Measurements from ENCODE around the gene PRXL2C. TPM values are rescaled to one million over a fixed set of nuclear protein-coding genes. Genes with fewer than 3 reads are reported as not detected.

The PRXL2C gene
- total and polyA plus RNA-seq, 2 donors (not counting 1 experiment from before 2014, with no cell fraction given): 10.9 to 16.1 TPM

DNA sequence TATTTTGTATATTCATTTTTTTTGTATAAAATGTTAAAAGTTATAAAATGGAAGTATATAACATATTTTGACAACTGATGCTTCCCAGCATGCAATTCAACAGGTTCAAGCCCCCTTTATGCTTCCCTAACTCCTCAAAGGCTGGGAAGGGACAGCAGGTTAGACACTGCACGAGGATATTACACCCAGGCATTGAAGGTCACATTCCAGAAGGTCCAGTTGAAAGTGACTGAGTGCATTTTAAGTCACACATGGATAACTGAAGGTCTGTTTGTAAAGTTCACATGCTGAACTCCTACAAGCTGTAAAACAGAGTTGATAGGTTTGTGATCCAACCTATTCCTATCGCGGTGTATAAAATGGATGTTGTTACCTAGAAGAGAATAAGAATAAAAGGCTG lies 13.6 kb downstream of the PRXL2C start:
- no peak overlapping the region for H3K9ac ChIP-seq (ENCODE audit: low read length)
- Mint-ChIP-seq H3K9me3 (ENCODE audit: insufficient read depth) (no peaks in the 10 kb centered on the region), H3K4me3 (no peak overlapping the region), H3K4me1 (peaks cover 3% of the 10 kb centered on the region), H3K27ac (no peak overlapping the region), H3K27me3 (peaks cover 3% of the 10 kb centered on the region)
- intact Hi-C loops (cut with micrococcal nuclease): no loop called here
- TF ChIP-seq EZH2 (IDR thresholded peaks at IDR 0.05; ENCODE audit: borderline replicate concordance, insufficient read depth, low read depth, low read length, poor library complexity, severe bottlenecking): no peak
- TF ChIP-seq, protein P1, sequence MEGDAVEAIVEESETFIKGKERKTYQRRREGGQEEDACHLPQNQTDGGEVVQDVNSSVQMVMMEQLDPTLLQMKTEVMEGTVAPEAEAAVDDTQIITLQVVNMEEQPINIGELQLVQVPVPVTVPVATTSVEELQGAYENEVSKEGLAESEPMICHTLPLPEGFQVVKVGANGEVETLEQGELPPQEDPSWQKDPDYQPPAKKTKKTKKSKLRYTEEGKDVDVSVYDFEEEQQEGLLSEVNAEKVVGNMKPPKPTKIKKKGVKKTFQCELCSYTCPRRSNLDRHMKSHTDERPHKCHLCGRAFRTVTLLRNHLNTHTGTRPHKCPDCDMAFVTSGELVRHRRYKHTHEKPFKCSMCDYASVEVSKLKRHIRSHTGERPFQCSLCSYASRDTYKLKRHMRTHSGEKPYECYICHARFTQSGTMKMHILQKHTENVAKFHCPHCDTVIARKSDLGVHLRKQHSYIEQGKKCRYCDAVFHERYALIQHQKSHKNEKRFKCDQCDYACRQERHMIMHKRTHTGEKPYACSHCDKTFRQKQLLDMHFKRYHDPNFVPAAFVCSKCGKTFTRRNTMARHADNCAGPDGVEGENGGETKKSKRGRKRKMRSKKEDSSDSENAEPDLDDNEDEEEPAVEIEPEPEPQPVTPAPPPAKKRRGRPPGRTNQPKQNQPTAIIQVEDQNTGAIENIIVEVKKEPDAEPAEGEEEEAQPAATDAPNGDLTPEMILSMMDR (IDR thresholded peaks at IDR 0.05): no peak
- H3K36me3 ChIP-seq (replicated peaks in 1 of 2; ENCODE audit: control extremely low read depth in 1 of 2, control insufficient read depth in 1 of 2, extremely low read depth in 1 of 2, insufficient read depth in 2 of 2, low read length in 1 of 2): peaks cover 0 to 18% of the 10 kb centered on the region in 2 experiments
- no CpG with 5 or more reads among the region's 3 CpGs for WGBS (ENCODE audit: insufficient coverage)
- H4K20me1 ChIP-seq (ENCODE audit: control insufficient read depth, insufficient read depth, low read length, poor library complexity, severe bottlenecking): no peaks in the 10 kb centered on the region
- no peak overlapping the region for H3K4me3 ChIP-seq (ENCODE audit: control extremely low read depth in 1 of 5, extremely low read depth in 1 of 5, insufficient read depth in 1 of 5, low read depth in 2 of 5, low read length in 4 of 5)
- ChIA-PET POLR2A (interaction anchor here (0.5 to 0.8 kb wide), 2 partner anchors 11 to 274 kb away, joined by 3 to 8 read pairs; no protein-coding TSS in a partner anchor), CTCF (no interaction called here)
- no peak overlapping the region for H3K4me2 ChIP-seq (replicated peaks; ENCODE audit: low read depth, low read length, poor library complexity, severe bottlenecking)
- no peaks in the 10 kb centered on the region for H3K79me2 ChIP-seq (ENCODE audit: control insufficient read depth, insufficient read depth, low read length)
- no peaks in the 10 kb centered on the region for H3K27me3 ChIP-seq (replicated peaks in 1 of 4; ENCODE audit: control extremely low read depth in 1 of 4, control insufficient read depth in 3 of 4, insufficient read depth in 4 of 4, low read length in 3 of 4)
- H3K9me3 ChIP-seq (ENCODE audit: control extremely low read depth in 1 of 3, control insufficient read depth in 2 of 3, insufficient read depth in 1 of 3, low read length in 2 of 3): no peaks in the 10 kb centered on the region
- no peak overlapping the region for H2AFZ ChIP-seq (ENCODE audit: insufficient read depth, low read depth, low read length, poor library complexity, severe bottlenecking)
- H3K4me1 ChIP-seq (ENCODE audit: control insufficient read depth in 2 of 2, insufficient read depth in 2 of 2, low read length in 2 of 2): peaks cover 0 to 3% of the 10 kb centered on the region in 2 donors
- H3K27ac ChIP-seq (ENCODE audit: low read length in 2 of 2): no peak overlapping the region
- no peak for ATAC-seq (ENCODE audit: low read depth)
- DNase-seq: no peak

DNA sequence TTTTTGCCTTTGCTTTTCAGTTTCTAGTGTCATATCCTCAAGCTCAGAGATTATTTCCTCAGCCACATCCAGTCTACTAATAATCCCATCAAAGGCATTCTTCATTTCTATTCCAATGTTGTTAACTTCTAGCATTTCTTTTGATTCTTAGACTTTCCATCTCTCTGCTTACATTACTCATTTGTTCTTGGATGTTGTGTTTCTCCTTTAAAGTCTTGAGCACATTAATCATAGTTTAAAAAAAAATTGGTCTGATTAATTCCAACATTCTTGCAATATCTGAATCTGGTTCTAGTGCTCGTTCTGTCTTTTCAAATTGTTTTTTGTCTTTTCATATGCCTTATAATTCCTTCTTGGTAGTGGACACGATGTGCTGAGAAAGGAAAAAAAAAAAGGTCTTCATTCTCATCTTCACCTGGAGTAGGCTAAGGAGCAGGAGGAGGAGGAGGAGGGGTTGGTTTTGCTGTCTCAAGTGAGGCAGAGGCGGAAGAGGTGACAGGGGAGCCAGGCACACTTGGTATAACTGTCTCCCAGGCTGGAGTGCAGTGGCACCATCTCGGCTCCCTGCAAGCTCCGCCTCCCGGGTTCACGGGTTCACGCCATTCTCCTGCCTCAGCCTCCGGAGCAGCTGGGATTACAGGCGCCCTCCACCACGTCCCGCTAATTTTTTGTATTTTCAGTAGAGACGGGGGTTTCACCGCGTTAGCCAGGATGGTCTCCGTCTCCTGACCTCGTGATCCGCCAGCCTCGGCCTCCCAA lies 16.3 kb downstream of the PRXL2C start:
- over 99% methylated on average over 13 of the region's 19 CpGs for WGBS (ENCODE audit: insufficient coverage)
- H3K27me3 Mint-ChIP-seq: peaks cover 10% of the 10 kb centered on the region
- no peaks in the 10 kb centered on the region for H3K4me1 ChIP-seq (ENCODE audit: control insufficient read depth in 2 of 2, insufficient read depth in 2 of 2, low read length in 2 of 2)
- H3K4me3 Mint-ChIP-seq: no peak overlapping the region
- no peaks in the 10 kb centered on the region for H4K20me1 ChIP-seq (ENCODE audit: control insufficient read depth, insufficient read depth, low read length, poor library complexity, severe bottlenecking)
- no peak overlapping the region for H2AFZ ChIP-seq (ENCODE audit: insufficient read depth, low read depth, low read length, poor library complexity, severe bottlenecking)
- intact Hi-C loops (cut with micrococcal nuclease): no loop called here
- CTCF ChIA-PET: no interaction called here
- H3K4me2 ChIP-seq (replicated peaks; ENCODE audit: low read depth, low read length, poor library complexity, severe bottlenecking): no peak overlapping the region
- TF ChIP-seq, protein P1 (IDR thresholded peaks at IDR 0.05): no peak
- no peak for TF ChIP-seq EZH2 (IDR thresholded peaks at IDR 0.05; ENCODE audit: borderline replicate concordance, insufficient read depth, low read depth, low read length, poor library complexity, severe bottlenecking)
- H3K36me3 ChIP-seq (replicated peaks in 1 of 2; ENCODE audit: control extremely low read depth in 1 of 2, control insufficient read depth in 1 of 2, extremely low read depth in 1 of 2, insufficient read depth in 2 of 2, low read length in 1 of 2): peaks cover 0 to 9% of the 10 kb centered on the region in 2 experiments
- no peaks in the 10 kb centered on the region for H3K9me3 Mint-ChIP-seq (ENCODE audit: insufficient read depth)
- H3K27ac Mint-ChIP-seq: no peak overlapping the region
- no peaks in the 10 kb centered on the region for H3K79me2 ChIP-seq (ENCODE audit: control insufficient read depth, insufficient read depth, low read length)
- H3K9me3 ChIP-seq (ENCODE audit: control extremely low read depth in 1 of 3, control insufficient read depth in 2 of 3, insufficient read depth in 1 of 3, low read length in 2 of 3): no peaks in the 10 kb centered on the region
- H3K27ac ChIP-seq (ENCODE audit: low read length in 2 of 2): no peak overlapping the region
- no peaks in the 10 kb centered on the region for H3K27me3 ChIP-seq (replicated peaks in 1 of 4; ENCODE audit: control extremely low read depth in 1 of 4, control insufficient read depth in 3 of 4, insufficient read depth in 4 of 4, low read length in 3 of 4)
- no peak overlapping the region for H3K9ac ChIP-seq (ENCODE audit: low read length)
- POLR2A ChIA-PET: no interaction called here
- no peak for DNase-seq
- no peaks in the 10 kb centered on the region for H3K4me1 Mint-ChIP-seq
- H3K4me3 ChIP-seq (ENCODE audit: control extremely low read depth in 1 of 5, extremely low read depth in 1 of 5, insufficient read depth in 1 of 5, low read depth in 2 of 5, low read length in 4 of 5): no peak overlapping the region
- no peak for ATAC-seq (ENCODE audit: low read depth)

Measured in B cell (primary cell).